ENCODE measurements around the gene NCKAP5. TPM values are rescaled to one million over a fixed set of nuclear protein-coding genes. Genes with fewer than 3 reads are reported as not detected.
A peak's percentile ranks its signal among the peaks of the same experiment; 100 is the strongest.

Gene NCKAP5
- total RNA-seq, 1 donor from 2014 or later = 2.7 TPM

DNA sequence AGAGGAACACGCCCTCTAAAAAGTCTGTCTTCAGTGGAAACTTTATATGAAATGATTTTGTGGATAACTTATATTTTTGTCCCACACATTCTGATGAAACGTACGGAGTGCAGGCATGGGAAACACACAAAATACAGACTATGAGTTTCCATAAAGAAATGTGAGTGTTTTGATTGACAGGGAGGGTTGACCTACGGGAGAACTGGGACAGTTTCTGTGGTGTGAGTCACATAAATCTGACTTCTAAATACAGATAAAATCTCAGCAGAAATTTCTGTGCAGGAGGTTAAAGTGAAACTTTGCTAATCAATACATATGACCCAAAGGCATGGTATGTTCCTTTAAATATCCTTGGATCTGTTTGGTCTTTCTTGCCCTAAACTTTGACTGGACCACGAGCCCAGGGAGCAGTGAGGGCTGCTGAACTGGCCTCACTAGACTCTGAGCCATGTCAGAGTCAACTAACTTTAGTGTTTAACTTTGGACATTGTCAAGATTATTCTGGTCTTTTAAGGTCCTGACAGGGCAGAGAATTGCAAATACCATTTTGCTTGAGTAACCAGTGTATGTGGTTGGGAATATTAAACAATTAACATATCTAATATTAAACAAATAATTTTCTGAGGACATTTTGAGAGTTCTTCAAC is 691.4 kb downstream of the NCKAP5 start:
- TF ChIP-seq, protein P1, sequence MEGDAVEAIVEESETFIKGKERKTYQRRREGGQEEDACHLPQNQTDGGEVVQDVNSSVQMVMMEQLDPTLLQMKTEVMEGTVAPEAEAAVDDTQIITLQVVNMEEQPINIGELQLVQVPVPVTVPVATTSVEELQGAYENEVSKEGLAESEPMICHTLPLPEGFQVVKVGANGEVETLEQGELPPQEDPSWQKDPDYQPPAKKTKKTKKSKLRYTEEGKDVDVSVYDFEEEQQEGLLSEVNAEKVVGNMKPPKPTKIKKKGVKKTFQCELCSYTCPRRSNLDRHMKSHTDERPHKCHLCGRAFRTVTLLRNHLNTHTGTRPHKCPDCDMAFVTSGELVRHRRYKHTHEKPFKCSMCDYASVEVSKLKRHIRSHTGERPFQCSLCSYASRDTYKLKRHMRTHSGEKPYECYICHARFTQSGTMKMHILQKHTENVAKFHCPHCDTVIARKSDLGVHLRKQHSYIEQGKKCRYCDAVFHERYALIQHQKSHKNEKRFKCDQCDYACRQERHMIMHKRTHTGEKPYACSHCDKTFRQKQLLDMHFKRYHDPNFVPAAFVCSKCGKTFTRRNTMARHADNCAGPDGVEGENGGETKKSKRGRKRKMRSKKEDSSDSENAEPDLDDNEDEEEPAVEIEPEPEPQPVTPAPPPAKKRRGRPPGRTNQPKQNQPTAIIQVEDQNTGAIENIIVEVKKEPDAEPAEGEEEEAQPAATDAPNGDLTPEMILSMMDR (IDR thresholded peaks at IDR 0.05; ENCODE audit: insufficient read depth, low read depth, low read length) = no peak
- no peak for TF ChIP-seq EZH2 (IDR thresholded peaks at IDR 0.05; ENCODE audit: insufficient read depth, low read length)
- H3K9me3 ChIP-seq (ENCODE audit: insufficient read depth, low read depth, low read length) = no peaks in the 10 kb centered on the region
- H3K36me3 ChIP-seq (ENCODE audit: insufficient read depth, low read length) = no peaks in the 10 kb centered on the region
- no peak for DNase-seq (ENCODE audit: low read depth)
- peak overlapping the region; percentile 50 for H3K27ac Mint-ChIP-seq (ENCODE audit: unreplicated experiment)
- H3K27me3 Mint-ChIP-seq (ENCODE audit: low read depth, unreplicated experiment) = no peaks in the 10 kb centered on the region
- H3K27ac ChIP-seq (ENCODE audit: low read depth, low read length) = no peak overlapping the region
- H3K9me3 Mint-ChIP-seq (ENCODE audit: unreplicated experiment) = no peaks in the 10 kb centered on the region
- no peak overlapping the region for H2AFZ ChIP-seq (ENCODE audit: low read depth, low read length)
- H3K4me2 ChIP-seq (ENCODE audit: low read length) = no peak overlapping the region
- H3K4me1 ChIP-seq (ENCODE audit: insufficient read depth, low read length) = no peaks in the 10 kb centered on the region
- H3K4me1 Mint-ChIP-seq (ENCODE audit: low read depth, unreplicated experiment) = peaks cover 12% of the 10 kb centered on the region
- H3K9ac ChIP-seq (ENCODE audit: low read length) = no peak overlapping the region
- no peak overlapping the region for H3K4me3 Mint-ChIP-seq (ENCODE audit: unreplicated experiment)
- H4K20me1 ChIP-seq (ENCODE audit: insufficient read depth, low read length) = no peaks in the 10 kb centered on the region
- no peak overlapping the region for H3K4me3 ChIP-seq (ENCODE audit: insufficient read depth, low read depth, low read length)
- H3K27me3 ChIP-seq (ENCODE audit: insufficient read depth, low read length) = no peaks in the 10 kb centered on the region
- H3K36me3 Mint-ChIP-seq (ENCODE audit: low read depth, unreplicated experiment) = no peaks in the 10 kb centered on the region
- no peak for FAIRE-seq
- no peaks in the 10 kb centered on the region for H3K79me2 ChIP-seq (ENCODE audit: insufficient read depth, low read length)

DNA sequence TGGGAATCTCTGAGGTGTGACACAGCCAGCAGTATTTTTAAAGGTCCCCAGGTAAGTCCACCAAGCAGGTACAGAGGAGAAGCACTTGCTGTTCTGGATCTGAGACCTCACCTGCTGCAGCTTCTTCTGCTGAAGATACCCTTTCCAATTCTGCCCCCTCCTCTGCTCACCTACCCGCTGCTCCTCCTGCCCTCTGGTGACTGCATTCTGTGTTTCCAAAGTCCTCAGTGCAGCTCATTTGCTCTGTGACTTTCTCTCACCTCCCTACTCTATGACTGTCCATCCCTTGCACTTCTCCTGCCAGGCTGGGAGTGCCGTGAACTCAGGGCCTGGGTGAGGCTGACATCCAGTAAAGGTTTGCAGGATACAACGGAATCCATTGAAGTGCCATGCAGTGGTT is 693.1 kb downstream of the NCKAP5 start:
- Histone ChIP-seq H3K4me3 (ENCODE audit: insufficient read depth, low read depth, low read length) (no peak overlapping the region), H3K79me2 (ENCODE audit: insufficient read depth, low read length) (no peaks in the 10 kb centered on the region), H3K36me3 (ENCODE audit: insufficient read depth, low read length) (no peaks in the 10 kb centered on the region), H3K9ac (ENCODE audit: low read length) (no peak overlapping the region), H3K27me3 (ENCODE audit: insufficient read depth, low read length) (no peaks in the 10 kb centered on the region), H3K4me1 (ENCODE audit: insufficient read depth, low read length) (no peaks in the 10 kb centered on the region), H2AFZ (ENCODE audit: low read depth, low read length) (no peak overlapping the region), H3K9me3 (ENCODE audit: insufficient read depth, low read depth, low read length) (no peaks in the 10 kb centered on the region), H4K20me1 (ENCODE audit: insufficient read depth, low read length) (no peaks in the 10 kb centered on the region), H3K27ac (ENCODE audit: low read depth, low read length) (no peak overlapping the region), H3K4me2 (ENCODE audit: low read length) (no peak overlapping the region)
- FAIRE-seq (no peak), DNase-seq (ENCODE audit: low read depth) (no peak)
- TF ChIP-seq EZH2 (IDR thresholded peaks at IDR 0.05; ENCODE audit: insufficient read depth, low read length) = no peak
- TF ChIP-seq, protein P1 (IDR thresholded peaks at IDR 0.05; ENCODE audit: insufficient read depth, low read depth, low read length) = no peak
- Mint-ChIP-seq H3K27ac (ENCODE audit: unreplicated experiment) (no peak overlapping the region), H3K27me3 (ENCODE audit: low read depth, unreplicated experiment) (no peaks in the 10 kb centered on the region), H3K9me3 (ENCODE audit: unreplicated experiment) (no peaks in the 10 kb centered on the region), H3K4me3 (ENCODE audit: unreplicated experiment) (no peak overlapping the region), H3K36me3 (ENCODE audit: low read depth, unreplicated experiment) (no peaks in the 10 kb centered on the region), H3K4me1 (ENCODE audit: low read depth, unreplicated experiment) (peaks cover 12% of the 10 kb centered on the region)

DNA sequence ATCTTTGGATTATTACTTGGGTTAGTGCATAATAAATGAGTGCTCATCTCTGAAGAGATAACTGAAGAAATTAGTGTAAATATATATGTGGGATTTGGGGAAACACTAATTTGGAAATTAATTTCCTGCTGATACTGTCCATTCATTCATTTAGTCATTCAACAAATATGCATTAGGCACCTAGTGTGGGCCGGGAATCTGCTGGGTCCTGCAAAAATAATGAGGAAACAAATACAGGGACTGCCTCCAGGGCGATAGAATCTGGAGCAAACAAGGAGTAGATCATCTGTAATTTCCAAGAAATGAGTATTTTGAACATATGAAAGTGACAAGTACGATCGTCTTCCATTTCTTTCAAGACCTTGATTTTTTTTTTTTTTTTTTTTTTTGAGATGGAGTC is 694.5 kb downstream of the NCKAP5 start:
- H4K20me1 ChIP-seq (ENCODE audit: insufficient read depth, low read length) = no peaks in the 10 kb centered on the region
- H3K9ac ChIP-seq (ENCODE audit: low read length) = no peak overlapping the region
- no peak overlapping the region for H3K27ac Mint-ChIP-seq (ENCODE audit: unreplicated experiment)
- H3K4me3 Mint-ChIP-seq (ENCODE audit: unreplicated experiment) = no peak overlapping the region
- H3K27me3 ChIP-seq (ENCODE audit: insufficient read depth, low read length) = no peaks in the 10 kb centered on the region
- no peaks in the 10 kb centered on the region for H3K79me2 ChIP-seq (ENCODE audit: insufficient read depth, low read length)
- H3K4me1 Mint-ChIP-seq (ENCODE audit: low read depth, unreplicated experiment) = peaks cover 12% of the 10 kb centered on the region
- H3K27ac ChIP-seq (ENCODE audit: low read depth, low read length) = no peak overlapping the region
- no peaks in the 10 kb centered on the region for H3K36me3 Mint-ChIP-seq (ENCODE audit: low read depth, unreplicated experiment)
- H3K36me3 ChIP-seq (ENCODE audit: insufficient read depth, low read length) = no peaks in the 10 kb centered on the region
- TF ChIP-seq, protein P1 (IDR thresholded peaks at IDR 0.05; ENCODE audit: insufficient read depth, low read depth, low read length) = no peak
- TF ChIP-seq EZH2 (IDR thresholded peaks at IDR 0.05; ENCODE audit: insufficient read depth, low read length) = no peak
- FAIRE-seq = no peak
- no peak overlapping the region for H2AFZ ChIP-seq (ENCODE audit: low read depth, low read length)
- H3K27me3 Mint-ChIP-seq (ENCODE audit: low read depth, unreplicated experiment) = no peaks in the 10 kb centered on the region
- no peak for DNase-seq (ENCODE audit: low read depth)
- no peaks in the 10 kb centered on the region for H3K9me3 ChIP-seq (ENCODE audit: insufficient read depth, low read depth, low read length)
- H3K4me3 ChIP-seq (ENCODE audit: insufficient read depth, low read depth, low read length) = no peak overlapping the region
- H3K4me2 ChIP-seq (ENCODE audit: low read length) = no peak overlapping the region
- H3K9me3 Mint-ChIP-seq (ENCODE audit: unreplicated experiment) = no peaks in the 10 kb centered on the region
- H3K4me1 ChIP-seq (ENCODE audit: insufficient read depth, low read length) = no peaks in the 10 kb centered on the region
